GM21576 (cell line): ENCODE results near the gene OR2M2.

Experiments
- ATAC-seq: cut with Tn5 transposase; IDR thresholded peaks from one replicate; pipeline ENCODE4 v1.9.1; 2021; ENCODE audit warnings: mild to moderate bottlenecking, moderate library complexity; ENCODE audit not compliant: unreplicated experiment

OR2M2 gene, protein sequence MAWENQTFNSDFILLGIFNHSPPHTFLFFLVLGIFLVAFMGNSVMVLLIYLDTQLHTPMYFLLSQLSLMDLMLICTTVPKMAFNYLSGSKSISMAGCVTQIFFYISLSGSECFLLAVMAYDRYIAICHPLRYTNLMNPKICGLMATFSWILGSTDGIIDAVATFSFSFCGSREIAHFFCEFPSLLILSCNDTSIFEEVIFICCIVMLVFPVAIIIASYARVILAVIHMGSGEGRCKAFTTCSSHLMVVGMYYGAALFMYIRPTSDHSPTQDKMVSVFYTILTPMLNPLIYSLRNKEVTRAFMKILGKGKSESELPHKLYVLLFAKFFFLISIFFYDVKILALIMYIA

DNA sequence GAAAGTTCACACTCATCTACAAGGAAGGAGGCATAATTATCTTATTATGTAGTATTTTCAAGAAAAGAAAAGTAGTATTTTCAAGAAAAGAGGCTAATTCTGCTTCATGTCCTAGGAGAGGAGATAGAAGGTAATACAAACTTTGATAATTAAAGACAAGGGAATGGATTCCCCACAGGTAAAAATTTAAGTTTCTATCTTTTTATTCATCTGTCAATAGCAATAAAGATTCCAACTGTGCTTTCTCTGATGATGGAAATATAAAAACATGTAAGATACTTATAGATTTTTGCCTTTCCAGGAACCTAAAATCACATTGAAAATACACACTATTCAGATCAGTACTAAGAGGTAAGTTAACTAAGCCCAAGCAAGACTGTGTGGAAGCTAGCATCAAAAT, at the start of gene OR2M2:
Gene OR2M2, plus strand, starts transcription at position 301 of the 400 bp plus-strand sequence. CDS start 5,165 bp downstream, outside the sequence.
- ATAC-seq, result no peak

DNA sequence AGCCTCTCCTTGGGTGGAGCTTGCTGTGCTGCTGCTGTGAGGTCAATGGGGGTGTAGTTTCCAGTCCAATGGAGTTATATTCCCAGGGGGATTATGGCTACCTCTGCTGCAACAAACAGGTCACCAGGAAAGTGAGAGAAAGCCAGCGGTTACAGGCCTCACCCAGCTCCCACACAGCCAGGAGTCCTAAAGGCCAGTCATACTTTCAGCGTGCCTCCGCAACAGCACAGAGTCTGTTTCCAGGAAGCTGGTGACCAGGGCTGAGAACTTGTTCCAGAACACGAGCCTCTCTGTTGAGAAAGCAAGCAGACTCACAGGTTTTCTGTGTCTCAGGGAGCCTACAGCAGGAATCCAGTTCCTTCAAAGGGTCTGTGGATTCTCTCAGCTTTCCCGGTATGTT, 47.0 kb upstream of the OR2M2 start:
- no peak for ATAC-seq

DNA sequence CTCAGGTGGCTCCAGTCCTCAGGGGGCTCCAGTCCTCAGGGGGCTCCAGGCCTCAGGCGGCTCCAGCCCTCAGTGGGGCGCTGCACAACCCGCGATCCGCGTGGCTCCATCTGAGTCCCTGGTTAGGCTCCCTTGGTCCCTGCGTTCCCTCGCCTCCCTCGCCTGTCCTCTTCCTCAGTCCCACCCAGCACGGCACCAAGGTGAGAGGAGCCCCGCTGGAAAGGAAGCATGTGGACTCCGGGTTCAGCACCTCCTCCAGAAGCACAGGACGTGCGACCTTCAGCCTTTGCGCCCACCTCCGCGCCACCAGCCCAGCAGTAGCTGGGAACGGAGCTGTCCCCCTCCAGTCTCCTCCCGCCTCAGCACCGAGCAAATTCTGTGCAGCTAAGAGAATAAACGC, 37.8 kb upstream of the OR2M2 start:
- ATAC-seq, result no peak

DNA sequence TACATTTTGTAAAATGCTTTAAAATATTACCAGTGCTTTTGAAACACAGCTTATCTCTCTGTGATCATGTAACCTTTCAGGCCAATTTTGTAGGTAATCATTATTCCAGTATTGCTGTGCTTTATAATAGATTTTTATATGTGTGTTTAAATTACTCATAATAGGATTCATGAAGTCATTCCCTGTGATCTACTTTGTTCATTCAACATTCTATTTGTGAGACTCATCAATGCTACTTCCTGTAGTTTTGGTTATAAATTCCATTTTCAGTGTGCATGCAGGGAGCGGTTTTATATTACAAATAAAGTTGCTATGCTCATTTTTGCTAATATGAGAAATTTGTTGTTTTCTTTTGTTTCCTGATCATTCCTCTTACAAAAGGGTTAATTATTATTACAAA, 33.8 kb upstream of the OR2M2 start:
- no peak for ATAC-seq

DNA sequence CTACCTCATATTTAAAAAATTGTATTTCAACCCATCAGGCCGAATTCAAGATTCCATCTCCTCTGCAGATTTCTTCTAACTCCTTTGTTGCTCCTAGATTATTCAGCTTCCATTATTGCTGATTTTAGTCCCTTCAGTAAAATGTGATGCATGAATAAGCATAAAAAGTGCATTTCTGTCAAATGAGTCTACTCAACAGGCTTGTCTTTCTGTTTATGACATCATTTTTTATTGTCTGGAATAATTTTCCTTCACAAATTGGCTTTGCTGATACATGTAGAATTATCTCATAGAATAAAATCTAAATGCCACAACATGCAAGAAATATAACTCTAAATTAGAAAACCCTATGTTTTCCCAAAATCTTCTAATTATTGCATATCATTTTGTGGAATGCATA, 31.3 kb upstream of the OR2M2 start:
- ATAC-seq, result no peak

DNA sequence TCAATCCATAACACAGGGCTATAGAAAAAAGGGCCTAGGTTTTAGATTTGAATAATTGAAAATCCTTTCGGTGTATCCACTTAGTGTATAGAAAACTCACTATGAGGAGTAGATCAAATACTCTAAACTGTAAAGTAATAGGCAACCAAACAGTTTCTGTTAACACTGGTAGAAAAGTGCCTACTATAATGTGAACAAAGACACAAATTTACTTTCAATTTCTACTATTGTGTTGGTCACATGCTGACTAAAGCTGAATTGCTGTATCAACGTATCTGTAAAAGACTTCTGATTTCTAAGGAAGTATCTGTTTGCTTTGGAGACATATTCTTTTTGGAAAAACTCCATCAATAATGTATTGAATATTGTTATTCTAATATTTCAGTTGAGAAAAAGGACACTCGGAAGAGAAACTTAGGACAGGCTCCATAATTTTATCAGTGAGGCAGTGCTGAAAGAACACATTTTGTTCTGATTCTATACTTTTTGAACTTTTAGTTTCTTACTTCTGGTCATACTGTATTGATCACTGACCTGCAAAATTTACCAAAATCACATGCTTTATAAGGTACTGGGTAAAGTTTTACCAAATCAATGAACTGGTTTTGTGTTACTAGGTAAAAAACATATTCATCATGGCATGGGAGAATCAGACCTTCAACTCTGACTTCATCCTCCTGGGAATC, 30.0 kb upstream of the OR2M2 start, which contains the start of gene OR2M5:
Gene OR2M5, plus strand, starts transcription at position 636 of the 686 bp plus-strand sequence. Its CDS starts 0 bp downstream, at position 636.
- no peak for ATAC-seq

DNA sequence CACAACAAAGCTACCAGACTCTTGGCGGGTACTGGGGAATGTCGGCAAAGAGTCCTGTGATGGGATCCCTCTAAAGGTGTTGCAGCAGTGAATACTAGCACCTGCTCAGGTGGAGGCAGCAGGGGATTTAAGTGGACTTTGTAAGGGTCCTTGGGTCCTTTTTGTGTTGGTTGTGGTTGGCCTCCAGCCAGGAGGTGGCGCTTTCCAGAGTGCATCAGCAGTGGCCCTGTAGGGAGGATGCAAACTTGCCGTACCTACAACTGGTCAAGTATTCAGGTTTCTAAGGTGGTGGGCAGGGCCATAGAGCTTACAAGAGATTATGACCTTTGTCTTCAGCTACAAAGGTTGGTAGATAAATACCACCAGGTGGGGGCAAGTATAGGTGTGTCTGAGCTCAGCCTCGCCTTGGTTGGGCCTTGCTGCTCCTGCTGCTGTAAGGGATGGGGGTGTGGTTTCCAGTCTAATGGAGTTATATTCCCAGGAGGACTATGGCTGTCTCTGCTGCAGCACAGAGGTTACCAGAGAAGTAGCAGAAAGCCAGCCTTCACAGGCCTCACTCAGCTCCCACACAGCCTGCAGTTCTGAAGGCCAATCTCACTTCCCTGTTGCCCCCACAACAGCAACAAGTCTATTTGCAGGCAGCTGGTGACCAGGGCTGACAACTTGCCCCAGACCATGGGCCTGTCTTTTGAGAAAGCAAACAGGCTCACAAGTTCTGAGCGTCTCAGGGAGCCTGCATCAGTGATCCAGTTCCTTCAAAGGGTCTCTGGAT, 22.4 kb upstream of the OR2M2 start:
- ATAC-seq, result no peak

DNA sequence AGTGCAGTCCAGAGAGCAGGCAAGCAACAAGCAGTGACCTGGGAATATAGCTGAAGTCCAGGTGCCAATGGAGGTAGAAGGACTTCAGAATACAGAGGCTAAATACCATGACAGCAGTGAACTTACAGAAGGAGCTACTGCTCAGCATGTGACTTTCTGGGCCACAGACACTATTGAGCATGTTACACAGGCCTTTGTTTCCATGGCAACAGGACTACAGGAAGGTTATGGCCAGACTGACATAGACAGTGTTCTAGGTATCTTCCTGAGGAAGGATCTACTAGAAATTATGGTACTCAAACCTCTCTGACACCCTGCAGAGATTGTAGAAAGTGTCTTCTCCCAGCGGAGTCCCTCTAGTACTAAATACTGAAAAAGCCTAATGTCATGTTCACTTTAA, 18.7 kb upstream of the OR2M2 start:
- ATAC-seq, result no peak

DNA sequence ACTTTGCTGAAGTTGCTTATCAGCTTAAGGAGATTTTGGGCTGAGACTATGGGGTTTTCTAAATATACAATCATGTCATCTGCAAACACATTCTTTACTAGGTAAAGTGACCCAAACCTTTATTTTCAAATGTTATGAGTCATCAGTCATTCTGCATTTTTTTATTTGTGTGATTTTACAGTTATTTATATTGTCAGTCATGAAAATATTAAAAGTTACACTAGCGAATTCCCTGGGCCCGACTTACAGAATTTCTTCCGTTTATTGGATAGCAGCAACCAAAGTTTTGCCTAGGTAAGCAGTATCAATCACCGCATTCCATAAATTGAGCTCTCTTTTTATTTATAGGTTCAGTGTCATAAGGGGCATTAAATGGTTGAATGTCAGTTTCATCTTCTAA, 15.9 kb upstream of the OR2M2 start:
- no peak for ATAC-seq

DNA sequence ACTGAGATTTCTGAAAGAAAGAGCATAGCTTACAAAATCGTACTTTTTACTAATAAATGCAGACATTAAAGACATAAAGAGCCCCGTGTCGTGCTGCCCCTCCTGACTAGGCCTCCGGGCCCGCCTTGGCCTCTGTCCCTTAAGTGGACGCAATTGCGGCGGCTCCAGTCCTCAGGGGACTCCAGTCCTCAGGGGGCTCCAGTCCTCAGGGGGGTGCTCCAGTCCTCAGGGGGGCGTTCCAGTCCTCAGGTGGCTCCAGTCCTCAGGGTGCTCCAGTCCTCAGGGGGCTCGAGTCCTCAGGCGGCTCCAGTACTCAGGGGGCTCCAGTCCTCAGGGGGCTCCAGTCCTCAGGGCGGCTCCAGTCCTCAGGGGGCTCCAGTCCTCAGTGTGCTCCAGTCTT, 10.6 kb upstream of the OR2M2 start:
- ATAC-seq, result no peak

DNA sequence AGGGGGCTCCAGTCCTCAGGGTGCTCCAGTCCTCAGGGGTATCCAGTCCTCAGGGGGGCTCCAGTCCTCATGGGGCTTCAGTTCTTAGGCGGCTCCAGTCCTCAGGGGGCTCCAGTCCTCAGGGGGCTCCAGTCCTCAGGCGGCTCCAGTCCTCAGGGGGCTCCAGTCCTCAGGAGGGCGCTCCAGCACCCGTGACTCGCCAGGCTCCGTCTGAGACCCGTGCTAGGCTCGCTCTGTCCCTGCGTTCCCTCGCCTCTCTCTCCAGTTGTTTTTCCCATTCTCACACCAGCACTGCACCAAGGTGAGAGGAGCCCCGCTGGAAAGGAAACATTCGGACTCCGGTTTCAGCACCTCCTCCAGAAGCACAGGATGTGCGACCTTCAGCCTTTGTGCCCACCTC, 9.4 kb upstream of the OR2M2 start:
- ATAC-seq, result no peak

DNA sequence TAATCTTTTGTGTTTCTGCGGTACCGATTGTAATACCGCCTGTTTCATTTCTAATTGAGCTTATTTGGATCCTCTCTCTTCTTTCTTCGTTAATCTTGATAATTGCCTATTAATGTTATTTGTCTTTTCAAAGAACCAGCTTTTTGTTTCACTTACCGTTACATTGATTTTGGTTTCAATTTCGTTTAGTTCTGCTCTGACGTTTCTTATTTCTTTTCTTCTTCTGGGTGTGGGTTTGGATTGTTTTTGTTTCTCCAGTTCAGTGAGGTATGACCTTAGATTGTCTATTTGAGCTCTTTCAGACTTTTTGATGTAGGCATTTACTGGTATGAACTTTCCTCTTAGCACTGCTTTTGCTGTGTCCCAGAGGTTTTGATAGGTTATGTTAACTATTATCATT, 9.4 kb downstream of the OR2M2 start:
- no peak for ATAC-seq

DNA sequence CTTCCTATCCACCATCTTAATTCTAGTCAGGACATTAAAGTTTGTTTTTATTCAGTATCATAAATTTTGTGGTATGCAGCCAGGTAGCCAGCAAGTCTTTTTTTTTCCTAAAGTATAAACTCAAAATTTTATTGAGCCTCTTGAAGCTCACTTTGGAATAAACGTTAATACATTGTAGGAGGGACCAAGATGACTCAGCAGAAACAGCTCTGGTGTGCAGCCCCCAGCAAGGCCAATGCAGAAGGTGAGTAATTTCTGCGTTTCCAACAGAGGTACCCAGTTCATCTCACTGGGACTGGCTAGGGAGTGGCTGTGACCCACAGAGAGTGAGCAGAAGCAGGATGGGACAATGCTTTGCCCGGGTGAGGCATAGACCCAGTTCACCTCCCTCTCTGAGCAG, 12.7 kb downstream of the OR2M2 start:
- no peak for ATAC-seq

DNA sequence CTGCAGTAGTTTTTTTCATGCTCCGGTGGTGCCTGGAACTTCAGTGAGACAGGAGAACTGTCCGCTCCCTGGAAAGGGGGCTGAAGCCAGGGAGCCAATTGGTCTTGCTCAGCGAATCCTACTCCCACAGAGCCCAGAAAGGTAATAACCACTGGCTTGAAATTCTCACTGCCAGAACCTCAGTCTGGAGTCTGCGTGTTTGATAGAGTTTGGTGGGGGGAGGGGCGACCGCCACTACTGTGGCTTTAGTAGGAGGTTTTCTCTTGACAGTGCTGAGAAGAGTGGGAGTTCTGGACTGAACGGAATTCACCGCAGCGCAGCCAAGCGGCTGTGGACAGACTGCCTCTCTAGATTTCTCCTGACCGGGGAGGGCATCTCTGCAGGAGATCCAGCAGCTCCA, 14.4 kb downstream of the OR2M2 start:
- no peak for ATAC-seq

DNA sequence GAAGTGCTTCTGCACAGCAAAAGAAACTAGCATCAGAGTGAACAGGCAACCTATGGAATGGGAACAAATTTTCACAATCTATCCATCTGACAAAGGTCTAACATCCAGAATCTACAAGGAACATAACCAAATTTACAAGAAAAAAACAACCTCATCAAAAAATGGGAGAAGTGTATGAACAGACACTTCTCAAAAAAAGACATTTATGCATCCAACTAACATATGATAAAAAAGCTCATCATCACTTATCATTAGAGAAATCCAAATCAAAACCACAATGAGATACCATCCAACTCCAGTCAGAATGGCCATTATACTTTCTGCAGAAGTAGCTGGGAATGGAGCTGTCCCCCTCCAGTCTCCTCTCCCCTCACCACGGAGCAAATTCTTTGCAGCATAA, 19.5 kb downstream of the OR2M2 start:
- no peak for ATAC-seq

DNA sequence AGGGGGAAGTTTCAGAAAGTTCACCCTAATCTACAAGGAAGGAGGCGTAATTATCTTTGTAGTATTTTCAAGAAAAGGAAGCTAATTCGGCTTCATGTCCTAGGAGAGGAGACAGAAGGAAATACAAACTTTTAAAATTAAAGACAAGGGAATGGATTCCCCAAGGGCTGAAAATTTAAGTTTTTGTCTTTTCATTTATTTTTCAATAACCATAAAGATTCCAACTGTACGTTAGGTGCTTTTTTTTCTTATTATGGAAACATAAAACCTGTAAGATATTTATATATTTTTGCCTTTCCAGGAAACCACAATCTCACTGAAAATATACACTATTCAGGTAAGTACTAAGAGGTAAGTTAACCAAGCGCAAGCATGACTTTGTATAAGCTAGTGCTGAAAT, 22.3 kb downstream of the OR2M2 start, which contains the start of gene OR2M3:
Gene OR2M3, plus strand, starts transcription at position 301 of the 400 bp plus-strand sequence. CDS start 5,803 bp downstream, outside the sequence.
- ATAC-seq, result no peak

DNA sequence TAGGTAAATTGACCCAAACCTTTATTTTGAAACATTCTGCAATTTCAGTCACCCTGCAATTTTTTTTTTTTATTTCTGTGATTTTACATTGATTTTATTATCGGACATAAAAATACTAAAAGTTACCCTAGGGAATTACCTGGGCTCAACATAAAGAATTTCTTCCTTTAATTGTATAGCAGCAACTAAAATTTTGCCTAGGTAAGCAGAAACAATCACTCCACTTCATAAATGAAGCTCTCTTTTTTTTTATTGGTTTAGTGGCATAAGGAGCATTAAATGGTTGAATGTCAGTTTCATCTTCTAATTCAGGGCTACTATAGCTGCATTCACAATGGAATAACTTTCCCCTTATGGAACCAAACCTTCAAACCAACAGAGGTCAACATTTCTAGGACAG, 41.3 kb downstream of the OR2M2 start:
- ATAC-seq, result no peak

DNA sequence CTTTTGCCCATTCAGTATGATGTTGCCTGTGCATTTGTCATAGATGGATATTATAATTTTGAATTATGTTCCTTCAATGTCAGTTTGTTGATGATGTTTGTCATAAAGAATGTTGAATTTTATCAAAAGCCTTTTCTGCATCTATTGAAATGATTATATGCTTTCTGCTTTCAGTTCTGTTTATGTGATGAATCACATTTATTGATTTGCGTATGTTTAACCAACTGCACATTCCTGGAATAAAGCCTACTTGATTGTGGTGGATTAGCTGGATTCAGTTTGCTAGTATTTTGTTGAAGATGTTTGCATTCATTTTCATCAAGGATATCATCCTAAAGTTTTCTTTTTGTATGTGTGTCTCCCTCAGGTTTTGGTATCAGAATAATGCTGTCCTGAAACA, 50.9 kb downstream of the OR2M2 start:
- no peak for ATAC-seq

DNA sequence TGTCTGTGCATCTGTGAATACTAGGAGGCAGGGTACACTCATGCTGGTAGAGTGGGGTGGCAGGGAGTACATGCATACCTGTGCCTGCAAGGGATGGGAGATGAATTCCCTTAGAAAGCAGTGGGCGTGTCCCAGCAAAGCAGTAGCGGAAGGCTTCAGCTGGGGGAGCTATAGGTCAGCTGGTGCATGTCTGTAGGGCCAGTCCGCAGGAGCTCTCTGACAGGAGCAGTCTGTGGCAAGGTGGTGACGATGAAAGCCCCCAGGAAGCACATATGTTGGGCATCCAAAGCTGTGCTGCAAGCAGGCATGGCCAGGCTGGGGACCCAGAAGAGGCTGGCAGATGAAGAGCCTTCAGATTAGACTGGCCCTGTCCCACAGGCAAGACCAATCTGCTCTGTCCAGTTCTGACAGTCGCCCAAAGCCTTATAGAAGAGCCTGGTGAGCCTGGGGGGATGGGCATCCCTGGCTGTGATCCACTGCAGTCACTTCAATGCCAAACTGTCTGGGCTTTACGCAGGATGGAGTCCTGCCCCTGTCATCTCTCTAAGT, 54.8 kb downstream of the OR2M2 start:
- no peak for ATAC-seq
